ENCODE measurements around the gene ANKRD34A.
A peak's percentile ranks its signal among the peaks of the same experiment; 100 is the strongest.

ANKRD34A gene

DNA sequence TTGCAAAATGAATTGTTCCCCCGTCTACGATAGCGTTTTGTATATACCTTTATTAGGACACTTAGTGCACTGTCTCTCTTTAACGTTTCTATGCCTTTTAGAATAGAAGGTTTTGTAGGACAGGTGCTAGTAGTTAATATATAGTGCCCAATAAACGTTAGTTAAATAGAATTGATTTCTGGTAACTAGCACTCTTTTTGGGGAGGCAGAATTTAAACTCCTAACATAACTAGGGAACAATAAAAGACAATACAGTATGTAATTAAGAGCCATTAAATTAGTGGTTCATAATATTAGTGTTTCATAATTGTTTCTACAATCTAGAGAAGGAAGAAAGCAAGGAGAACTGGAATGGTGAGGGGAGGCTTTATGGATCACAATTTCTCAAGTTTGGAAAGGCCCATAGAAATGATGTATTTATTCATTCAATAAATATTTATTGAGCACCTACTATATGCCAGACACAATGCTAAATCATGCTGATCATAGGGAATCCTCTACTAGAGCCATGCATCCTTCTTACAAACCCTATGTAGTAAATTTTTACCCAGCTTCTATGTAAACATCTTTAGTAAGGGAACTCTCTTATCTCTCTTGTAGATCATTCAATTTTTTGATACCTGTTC is 857 bp upstream of the ANKRD34A start:
- no peak for DNase-seq

DNA sequence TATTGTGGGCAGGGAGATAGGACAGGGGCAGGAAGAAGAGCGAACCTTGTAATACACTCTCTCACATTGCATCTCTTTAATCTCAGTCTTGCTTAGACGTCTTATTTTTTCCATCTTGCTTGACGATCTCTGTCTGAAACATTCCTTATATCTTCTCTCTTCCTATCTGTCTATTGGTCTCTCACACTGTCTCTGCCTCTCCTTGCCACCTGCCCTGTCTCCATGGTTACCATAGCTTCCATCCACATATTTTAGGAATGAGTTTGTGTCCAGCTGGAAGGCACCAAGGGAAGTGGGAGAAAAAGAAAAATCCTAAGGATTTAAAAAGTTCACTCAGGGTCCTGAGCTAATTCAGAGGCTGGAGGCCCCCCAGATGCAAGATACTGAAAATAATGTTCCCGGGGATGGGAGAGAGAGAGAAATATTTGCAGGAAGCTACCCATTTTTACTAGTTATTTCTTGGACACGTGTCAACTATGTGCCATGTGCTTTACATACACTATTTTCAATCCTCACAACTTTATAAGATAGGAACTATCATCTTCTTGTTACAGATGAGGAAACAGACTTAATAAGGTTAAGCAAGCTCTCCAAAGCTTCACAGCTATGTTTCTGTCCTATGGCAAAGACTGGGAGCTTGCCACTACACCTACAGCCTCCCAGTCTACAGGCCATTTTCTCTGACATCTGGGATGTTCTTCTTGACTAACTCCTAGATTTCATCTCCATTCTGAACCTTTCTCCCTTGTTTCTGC is 933 bp downstream of the ANKRD34A start:
- no peak for DNase-seq

DNA sequence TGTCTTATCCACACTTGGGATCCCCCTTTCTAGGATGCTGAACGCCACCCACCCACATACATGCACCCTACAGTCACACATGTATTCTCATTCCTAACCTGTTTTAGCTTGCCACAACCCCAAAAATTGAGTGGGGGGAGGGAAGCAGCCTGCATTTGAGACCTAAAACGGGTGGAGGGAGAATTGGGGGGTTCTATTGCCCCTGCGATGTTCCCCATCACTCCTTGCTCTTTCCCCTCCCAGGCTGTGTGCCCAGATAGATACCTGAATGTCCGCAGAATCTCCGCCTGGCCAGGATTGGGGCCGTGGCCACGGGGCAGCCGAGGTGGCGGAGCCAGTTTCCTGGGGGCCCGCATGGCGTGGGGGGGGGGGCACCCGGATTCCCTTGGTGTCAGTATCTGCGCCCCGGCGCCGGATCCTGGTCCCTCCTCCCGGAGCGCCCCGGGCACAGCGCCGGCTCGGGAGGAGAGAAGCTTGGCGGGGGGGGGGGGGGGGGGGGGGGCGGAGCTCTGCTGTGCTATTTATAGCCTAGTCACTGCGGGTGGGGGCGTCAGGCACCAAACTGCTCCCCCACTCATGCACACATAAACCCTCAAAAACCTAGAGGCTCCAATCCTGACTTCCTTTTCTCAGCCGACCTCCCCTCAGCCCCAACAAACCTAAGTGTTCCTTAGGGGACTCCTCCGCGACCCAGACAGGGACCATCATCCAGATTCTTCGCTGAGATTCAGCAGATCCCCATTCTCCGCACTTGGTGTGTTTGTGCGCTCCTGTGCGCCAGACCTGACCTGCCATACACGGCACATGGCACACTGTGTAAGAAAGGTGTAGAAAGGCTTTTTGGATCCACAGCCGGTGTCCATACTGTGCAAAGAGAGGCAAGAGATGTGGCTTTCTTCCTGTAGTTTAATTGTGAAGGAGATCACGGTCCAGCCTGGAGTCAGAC is 1.9 kb downstream of the ANKRD34A start:
- no peak for DNase-seq

DNA sequence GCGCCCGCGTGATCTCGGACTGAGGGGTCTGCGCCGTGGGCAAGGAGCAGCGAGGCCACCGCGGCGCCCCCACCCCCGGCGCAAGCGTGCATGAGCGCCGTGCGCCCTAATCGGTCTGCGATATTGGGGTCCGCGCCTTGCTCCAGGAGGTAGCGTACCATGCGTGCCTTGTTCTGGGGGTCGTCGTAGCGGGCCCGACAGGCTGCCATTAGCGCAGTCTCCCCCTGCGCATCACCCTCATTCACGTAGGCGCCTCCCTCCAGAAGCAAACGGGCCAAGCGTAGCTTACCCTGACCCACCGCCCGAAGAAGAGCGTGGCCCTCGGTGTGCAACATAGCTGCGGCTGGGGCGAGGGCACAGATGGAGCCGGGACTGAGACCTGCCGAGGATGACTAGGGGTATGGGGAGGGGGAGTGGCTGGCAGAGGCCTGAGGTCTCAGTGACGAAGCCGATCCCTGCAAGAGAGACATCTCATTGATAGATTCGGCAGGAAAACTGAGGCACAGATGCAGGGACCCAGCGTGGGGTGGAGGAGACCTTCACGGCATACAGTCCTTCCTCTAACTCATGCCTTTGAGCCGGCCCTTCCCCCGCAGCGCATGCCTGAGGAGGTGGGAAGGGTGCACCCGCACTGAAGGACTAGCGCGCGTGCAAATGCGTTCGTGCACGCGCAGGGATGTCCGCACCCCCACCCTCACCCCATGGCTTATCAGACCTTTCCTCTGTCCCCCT is 2.8 kb downstream of the ANKRD34A start:
- no peak for DNase-seq

DNA sequence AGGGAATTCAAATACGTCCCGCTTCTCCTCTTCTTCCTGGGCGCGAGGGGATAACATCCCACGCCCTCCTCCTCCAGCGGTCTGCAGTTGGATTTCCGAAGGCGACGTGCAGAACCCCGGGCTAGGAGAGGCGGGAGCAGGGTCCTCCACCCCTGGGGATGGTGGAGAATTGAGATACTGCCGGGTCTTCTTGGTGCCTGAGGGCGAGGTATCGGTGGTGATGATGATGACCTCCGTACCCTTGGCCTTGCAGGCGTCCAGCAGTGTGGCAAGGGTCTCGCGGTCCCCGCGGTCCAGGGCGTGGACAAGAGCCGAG is 3.3 kb downstream of the ANKRD34A start:
- no peak for DNase-seq

DNA sequence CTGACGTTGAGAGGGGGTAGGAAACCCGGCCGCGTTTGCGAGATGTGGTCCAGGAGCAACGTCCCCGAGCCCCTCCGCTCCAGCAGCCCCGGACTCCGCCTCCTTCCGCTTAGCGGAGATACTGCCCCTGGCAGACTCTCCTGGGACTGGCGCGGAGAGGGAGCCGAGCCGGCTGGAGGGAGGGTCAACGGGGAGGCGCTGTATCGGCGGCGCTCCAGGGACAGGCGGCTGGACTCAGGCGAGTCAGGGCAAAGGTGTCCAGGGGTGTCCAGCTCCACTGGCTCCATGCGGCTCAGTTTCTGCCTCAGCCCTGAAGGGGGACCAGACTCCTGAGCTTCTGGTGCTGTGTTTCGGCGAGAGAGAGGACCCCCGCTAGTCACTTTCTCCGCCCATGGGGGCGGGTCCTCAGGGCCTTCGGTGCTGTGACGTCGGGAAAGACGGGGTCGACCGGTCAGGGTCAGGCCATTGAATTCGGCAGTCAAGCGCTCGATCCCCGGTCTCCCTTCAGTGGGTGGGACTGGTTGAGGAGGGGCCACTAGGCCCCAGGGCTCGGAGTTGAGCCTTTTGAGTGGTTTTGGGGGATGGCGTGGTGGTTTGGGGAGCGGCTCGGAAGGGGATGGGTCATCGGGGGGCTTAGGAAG is 3.8 kb downstream of the ANKRD34A start:
- DNase-seq: peak; percentile 59

DNA sequence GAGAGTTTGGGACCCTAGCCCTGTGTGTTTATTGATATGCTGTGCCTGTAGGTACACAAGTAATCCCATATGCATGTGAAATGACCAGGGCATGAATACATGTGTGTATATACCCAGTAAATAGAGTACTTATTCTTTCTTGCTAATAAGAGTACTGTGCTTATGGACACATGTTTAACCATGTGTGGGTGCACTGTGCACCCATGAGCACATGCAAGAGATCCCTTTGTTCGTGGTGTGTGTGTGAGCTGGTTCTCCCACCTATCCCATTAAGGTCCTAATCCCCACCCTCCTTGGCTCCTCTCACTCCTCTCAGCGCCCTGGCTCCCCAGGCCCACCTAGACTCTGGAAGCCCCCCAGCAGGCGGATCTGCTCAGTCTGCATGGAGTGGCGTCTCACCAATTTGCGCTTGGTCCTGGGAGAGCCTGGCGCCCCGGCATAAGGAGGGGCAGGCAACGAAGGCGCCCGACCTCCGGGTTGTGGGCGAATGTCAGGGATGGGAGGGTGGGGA is 4.4 kb downstream of the ANKRD34A start:
- DNase-seq: no peak

DNA sequence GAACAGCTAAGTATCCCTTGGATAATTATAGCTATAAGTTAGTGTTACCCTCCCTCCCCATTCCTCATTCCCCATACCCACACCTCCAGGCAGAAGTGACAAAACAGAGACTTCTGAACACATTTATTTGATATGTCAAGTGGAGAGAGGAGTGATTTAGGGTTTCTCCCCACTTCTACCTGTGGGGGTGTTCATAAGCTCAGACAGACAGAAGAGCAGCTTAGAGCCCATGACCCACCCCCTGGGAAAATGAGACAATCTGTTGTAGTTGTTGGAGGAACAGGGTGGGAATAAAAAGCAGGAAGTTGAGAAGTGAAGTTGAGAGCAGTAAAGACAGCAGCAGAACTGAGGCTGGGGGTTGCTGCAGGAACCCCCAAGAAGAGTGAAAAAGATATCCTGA is 5.0 kb downstream of the ANKRD34A start:
- no peak for DNase-seq

DNA sequence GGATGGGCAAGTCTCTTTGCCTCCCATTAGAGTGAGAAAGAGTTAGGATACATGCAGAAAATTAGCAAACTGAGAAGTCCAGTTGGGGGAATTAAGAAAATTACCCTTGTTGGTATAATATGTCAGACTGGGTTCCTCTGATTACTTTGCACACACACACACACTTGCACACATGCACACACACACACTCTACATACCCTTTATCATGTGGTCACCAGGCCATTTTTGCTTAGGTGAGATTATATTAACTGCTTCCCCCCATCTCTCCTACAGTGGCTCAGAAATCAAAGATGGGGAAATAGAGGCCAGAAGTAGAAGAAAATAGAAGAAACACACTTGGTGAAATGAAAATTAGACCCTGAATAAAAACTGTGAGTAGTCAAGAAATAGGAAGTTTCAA is 5.6 kb downstream of the ANKRD34A start:
- no peak for DNase-seq

DNA sequence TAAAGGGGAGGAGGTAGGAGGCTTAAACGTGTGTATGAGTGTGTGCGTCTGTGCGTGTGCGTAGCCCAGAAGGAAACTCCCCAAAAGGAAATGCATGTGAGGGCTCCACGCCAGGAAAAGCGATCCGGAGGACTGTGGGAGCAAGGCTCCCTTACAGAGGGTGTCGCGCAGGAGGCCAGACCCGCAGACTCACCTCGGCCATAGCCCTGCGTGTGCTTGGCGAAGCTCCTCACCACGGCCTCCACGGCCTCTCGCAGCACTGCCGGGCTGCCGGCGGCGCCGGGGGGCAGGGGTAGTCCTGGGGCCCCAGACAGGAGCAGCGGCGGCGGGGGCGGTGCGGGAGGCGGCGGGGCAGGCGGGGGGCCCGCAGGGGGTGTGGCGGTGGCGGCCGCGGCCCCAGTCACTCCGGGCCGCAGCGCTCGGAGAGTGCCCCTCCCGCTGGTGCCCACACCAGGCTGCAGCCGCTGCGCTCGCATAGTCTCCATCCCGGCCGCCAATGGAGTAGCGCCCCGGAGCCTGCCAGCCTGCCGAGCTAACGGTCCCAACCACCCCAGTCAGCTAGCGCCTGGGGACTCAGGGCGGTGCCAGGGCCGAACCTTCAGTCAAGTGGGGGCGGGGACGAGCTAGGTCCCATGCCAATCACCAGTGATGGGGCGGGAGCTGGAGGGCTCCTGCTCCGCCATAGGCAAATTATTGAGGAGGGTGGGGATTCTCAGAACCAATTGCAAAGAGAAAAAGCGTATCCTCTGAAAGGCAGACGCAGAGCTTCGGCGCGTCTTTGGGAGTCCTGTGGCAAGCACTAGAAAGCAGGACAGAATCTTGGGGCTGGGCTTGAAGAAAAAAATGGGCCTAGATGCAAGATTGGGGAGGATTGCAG is 6.7 kb downstream of the ANKRD34A start, which contains the start of gene LIX1L:
TSS of gene LIX1L (minus strand) at position 575 of the 877 bp plus-strand sequence. CDS start at position 485, 90 bp downstream.
- peak; percentile 96 for DNase-seq

DNA sequence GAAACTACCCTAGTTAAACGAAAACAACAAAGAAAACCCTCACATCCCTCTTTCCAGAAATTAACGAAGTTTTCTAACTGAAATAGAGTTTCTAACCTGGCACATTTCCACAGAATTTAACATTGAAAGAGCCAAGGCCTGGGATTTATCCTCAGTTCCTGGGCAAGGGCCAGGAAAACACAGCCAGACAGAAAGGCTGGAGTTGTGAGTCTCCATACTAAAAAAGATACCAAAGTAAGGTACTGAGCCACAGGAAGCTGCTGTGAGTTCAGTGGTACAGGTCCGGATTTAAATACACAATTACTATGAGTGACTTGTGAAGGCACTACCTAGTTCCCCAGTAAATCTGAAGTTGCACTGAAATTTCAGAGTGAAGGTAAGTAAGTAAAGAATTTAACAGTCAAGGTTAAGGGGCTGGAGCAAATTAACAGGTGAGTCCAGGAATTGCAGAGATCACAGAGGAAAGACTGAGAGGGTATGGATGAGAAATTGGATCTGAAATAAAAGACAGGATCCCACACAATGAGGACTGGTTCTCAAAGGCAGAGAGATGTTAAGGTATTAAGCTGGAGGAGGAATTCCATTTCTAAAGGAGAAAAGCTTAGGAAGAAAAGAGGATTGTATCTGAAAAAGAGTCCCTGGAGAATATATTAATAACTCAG is 7.5 kb downstream of the ANKRD34A start:
- DNase-seq: no peak

DNA sequence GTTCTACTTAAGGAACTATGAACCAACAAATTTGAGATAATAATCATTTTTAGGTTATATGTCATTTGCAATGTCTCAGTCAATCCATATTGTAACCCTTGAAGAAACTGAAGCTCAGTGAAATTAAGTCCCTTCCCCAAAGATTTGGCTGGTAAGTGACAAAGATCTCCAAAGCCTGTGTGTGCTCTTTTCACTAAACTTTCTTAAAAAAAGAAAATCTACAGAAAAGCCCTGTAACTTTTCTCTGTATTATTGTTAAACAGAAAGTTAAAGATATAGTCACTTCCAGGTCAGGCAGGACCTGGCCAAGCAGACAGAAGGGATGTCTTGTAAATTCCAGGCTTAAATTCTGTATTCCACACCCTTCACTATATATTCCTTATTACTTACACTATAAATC is 8.0 kb downstream of the ANKRD34A start:
- DNase-seq: no peak

DNA sequence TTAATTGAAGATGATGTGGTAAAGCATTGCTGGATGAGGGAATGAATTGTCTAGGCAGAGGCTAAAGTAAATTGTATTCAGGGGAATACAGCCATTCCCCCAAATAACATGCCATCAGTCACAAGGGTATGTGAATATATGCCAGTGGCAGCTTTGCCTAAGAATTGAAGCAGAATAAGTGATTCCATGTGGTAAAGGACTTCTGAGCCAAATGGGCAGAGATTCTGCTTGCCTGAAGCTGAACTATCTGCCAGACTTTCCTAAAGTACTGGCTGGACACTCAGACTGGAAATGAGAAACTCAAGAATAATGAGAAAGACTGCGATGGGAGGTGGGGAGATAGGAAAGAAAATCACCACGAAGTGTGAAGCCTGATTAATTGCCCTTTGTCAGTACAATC is 8.9 kb downstream of the ANKRD34A start:
- DNase-seq: no peak

DNA sequence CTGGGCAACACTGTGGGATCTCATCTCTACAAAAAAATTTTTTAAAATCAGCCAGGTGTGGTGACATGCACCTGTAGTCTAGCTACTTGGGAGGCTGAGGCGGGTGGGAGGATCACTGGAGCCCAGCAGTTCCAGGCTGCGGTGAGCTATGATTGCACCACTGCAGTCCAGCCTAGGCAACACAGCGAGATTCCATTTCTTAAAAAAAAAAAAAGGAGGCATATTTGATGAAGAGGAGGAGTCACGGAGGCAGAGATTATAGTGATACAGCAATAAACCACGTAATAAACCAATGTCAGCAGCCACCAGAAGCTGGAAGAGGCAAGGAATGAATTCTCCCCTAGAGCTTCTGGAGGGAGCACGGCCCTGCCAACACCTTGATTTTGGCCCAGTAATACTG is 10.5 kb downstream of the ANKRD34A start:
- no peak for DNase-seq

DNA sequence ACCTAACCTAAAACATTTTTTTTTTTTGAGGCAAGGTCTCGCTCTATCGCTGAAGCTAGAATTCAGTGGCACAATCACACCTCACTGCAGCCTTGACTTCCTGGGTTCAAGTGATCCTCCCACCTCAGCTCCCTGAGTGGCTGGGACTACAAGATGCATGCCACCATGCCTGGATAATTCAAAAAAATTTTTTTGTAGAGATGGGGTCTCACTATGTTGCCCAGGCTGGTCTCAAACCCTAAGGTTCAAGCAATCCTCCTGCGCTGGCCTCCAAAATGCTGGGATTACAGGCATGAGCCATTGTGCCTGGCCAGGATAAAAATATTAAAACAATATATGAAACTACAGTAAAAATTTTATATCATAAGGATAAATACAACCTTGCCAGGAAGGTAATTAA is 11.5 kb downstream of the ANKRD34A start:
- no peak for DNase-seq

DNA sequence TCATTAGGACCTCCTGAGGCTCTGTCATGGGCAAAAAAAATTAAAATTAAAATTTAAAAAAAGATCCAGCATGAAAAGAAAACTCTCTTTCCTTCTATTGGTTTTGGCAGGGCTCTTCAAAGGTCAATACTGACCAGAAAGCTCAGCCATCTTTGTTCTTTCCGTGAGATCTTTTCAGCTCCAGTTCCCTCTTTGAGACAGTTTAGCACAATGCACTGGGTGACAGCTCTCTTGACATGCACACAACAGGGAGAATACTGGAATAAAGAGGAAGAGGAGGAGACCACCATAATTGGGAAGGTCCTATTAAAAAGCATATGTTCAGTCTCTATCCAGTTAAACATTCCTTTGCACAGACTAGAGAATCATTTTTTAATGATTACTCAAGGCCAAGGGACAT is 12.8 kb downstream of the ANKRD34A start:
- DNase-seq: no peak

DNA sequence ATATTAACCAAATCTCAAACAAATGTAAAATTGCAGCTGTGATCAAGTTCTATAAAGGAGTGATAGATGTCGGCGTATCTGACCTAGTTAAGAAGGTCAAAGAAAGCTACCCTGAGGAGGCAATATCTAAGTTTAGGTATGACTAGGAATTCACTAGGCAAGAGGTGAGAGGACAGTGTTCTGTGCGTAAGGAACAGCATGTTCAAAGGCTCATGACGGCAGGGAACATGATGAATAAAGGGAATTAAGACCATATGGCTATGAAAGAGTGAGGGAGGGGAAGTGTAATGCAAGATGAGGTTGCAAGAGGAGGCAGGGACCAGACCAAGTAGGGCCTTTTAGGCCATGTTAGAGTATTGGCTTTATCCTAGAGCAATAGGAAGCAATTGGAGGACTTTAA is 15.2 kb downstream of the ANKRD34A start:
- DNase-seq: no peak

DNA sequence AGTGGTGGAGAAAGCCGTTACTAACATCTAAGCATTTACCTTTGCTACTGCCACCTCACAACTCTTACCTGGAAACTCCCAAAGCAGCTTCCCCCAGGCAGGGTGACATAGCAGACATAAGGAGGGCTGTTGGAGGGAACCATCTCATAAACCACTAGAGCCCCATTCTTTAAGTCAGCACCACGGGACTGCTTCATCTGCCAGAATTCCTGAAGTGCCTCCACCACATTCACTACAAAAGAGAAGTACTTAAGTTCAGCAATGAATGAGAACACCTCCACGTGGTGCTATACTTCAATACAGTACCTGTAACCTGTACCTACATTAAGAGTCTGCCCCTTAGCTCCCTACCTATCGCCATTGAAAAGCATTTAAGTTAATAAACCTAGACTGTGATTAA is 16.8 kb downstream of the ANKRD34A start:
- DNase-seq: no peak

DNA sequence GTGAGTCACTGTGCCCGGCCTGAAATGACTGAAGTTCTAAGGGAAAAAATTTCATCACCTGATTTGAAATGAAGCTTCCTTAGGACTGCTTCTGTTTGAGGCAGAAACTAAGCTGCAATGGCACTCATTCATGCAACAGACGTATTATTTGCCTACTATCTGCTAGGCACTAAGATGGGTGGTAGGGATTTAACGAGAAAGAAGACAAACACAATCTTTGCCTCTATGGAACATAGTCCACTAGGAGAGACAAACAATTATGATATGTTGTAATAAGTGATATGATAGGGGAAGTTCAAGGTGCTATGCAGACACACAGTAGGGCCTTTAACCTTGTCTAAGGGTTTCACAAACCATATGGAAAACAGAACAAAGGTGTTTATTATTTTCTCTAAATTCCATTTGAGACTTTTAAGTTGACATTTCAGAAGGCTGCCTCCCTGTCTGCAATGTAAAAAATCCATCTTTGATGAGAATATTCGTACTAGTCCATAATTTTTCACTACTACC is 17.8 kb downstream of the ANKRD34A start:
- no peak for DNase-seq

DNA sequence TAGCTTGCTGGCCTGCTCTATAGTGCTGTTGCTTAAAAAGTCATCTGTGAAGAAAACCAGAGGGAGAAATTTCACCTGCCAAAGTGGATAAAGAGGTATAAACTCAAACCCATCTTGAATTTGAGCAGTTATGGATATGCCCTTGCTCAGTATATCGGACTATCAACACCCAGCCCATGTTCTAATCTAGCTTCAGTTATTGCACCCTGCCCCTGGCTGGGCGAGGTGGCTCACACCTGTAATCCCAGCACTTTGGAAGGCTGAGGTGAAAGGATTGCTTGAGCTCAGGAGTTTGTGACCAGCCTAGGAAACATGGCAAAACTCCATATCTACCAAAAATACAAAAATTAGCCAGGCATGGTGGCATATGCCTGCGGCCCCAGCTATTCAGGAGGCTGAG is 19.8 kb downstream of the ANKRD34A start:
- no peak for DNase-seq
